GM19099 (cell line): ENCODE measurements around the gene MTHFD2.

Experiments used
- POLR2A ChIP-seq: IDR thresholded peaks from 3 replicates; pipeline ENCODE4 v1.6.1; 2011; ENCODE audit warnings: low read depth; ENCODE audit not compliant: insufficient read length; ENCODE audit errors: extremely low read depth

MTHFD2 gene

GRCh38 chr2:74238879-74239278 is 40.5 kb downstream of the MTHFD2 start:
- TF ChIP-seq POLR2A: no peak

DNA sequence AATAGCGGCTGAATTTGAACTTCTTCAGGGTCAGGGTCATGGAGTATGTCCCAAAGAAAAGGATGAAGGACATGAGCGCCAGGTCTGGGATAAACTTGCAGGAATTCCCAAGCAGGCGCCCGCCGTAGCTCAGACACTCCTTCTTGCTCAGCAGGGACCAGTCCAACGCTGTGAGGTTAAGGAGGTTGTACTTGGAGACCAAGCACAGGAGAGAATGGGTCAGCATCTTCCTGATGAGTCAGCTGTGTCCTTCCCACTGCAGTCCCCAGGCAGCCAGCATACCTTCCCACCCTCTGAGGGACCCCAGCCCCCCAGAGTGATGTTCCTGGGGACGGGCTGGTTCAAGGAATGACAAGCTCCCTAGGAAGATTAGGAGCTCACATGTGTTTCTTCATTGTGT is 40.9 kb downstream of the MTHFD2 start:
- no peak for TF ChIP-seq POLR2A

DNA sequence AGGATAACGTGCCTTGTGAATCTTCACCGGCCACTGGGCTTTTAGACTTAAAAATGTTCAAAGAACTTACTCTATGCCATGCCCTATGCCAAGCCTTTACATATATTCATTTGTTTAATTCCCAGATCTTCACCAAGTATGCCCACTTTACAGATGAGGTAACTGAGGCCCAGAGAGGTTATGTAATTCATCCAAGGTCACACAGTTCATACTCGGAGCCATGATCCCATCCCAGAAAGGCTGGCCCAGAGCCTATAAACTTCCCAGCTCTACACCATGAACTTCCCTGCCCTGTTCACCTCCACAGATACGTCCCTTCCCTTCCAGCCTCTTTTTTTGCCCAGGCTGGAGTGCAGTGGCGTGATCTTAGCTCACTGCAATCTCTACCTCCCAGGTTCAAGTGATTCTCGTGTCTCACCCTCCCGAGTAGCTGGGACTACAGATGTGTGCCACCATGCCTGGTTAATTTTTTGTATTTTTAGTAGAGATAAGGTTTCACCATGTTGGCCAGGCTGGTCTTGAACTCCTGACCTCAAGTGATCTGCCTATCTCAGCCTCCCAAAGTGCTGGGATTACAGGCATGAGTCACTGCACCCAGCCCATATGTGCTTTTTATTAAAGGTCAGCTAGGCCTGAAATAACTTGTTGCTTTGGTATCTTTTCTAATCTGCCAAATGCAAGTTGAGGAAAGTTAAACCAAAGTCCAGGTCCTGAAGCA is 44.1 kb downstream of the MTHFD2 start:
- TF ChIP-seq POLR2A: no peak

DNA sequence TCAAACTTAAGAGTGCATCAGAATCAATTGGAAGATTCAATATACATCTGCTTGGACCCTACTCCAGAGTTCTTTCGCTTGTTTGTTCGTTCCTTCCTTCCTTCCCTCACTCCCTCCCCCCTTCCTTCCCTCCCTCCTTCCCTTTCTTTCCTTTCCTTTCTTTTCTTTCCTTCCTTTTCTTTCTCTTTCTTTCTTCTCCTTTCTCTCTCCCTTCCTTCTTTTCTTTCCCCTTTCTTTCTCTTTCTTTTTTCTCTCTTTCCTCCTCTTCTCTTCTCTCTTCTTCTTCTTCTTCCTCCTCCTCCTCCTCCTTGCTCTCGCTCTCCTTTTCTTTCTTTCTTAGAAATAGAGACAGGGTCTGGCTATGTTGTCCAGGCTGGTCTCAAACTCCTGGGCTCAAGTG is 45.9 kb downstream of the MTHFD2 start:
- TF ChIP-seq POLR2A: no peak

GRCh38 chr2:74246496-74247195 is 48.2 kb downstream of the MTHFD2 start:
- no peak for TF ChIP-seq POLR2A

GRCh38 chr2:74249406-74250122 is 51.1 kb downstream of the MTHFD2 start:
- TF ChIP-seq POLR2A: no peak

GRCh38 chr2:74250189-74250631 is 51.8 kb downstream of the MTHFD2 start:
- no peak for TF ChIP-seq POLR2A

- no peak for TF ChIP-seq POLR2A
Observed at GRCh38 chr2:74252036-74252435, 53.6 kb downstream of the MTHFD2 start.

- no peak for TF ChIP-seq POLR2A
Observed at GRCh38 chr2:74252862-74253261, 54.4 kb downstream of the MTHFD2 start.

GRCh38 chr2:74253306-74253970 is 55.0 kb downstream of the MTHFD2 start:
- TF ChIP-seq POLR2A: no peak

DNA sequence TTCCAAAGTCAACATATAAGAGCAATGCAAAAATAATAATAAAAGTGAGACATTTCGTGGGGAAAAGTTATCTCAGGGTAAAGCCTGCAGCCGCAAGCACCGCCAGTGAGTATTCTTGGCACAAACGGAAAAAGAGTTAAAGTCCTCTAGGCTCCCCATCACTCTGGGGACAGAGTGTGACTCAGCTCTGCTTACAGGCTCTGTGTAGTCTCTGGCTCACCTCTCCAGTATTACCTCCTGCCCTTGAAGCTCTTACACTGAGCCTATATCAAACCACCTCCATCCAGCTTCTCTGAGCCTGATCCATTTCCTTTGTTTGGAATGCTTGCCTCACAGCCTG is 55.5 kb downstream of the MTHFD2 start:
- no peak for TF ChIP-seq POLR2A

- no peak for TF ChIP-seq POLR2A
Observed at GRCh38 chr2:74255660-74256213, 57.3 kb downstream of the MTHFD2 start.

GRCh38 chr2:74259191-74259590 is 60.8 kb downstream of the MTHFD2 start:
- TF ChIP-seq POLR2A: no peak

GRCh38 chr2:74259733-74260132 is 61.3 kb downstream of the MTHFD2 start:
- no peak for TF ChIP-seq POLR2A

DNA sequence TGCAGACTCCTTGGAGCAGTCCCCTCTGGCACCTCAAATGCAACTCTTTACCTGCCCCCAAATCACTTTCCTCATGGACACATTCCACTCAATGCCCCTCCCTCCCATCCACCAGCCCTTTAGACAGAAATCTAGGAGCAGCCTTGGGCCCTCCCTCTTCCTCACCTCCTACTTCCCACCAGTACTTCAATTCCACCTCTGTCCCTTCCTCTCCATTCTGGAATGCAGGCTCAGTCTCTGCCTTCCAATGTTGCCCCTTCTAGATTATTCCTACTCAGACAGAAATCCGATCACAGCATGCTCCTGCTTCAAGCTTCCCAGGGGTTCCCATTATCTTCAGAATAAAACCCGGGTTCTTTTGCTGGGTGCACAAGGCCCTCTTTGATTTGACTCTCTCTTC is 62.1 kb downstream of the MTHFD2 start:
- no peak for TF ChIP-seq POLR2A
